ENCODE measurements around the gene LIN28A. TPM values are rescaled to one million over a fixed set of nuclear protein-coding genes. Genes with fewer than 3 reads are reported as not detected.
A peak's percentile ranks its signal among the peaks of the same experiment; 100 is the strongest.

Gene LIN28A
- polyA plus RNA-seq, 1 donor: 0.03 TPM

GRCh38 chr1:26432793-26433192 is 22.2 kb downstream of the LIN28A start:
- Histone ChIP-seq H3K9me3 (ENCODE audit: control insufficient read depth, low read depth, low read length) (no peaks in the 10 kb centered on the region), H3K4me3 (ENCODE audit: low read length) (peak overlapping the region; percentile 71), H3K27ac (ENCODE audit: low read length) (peak overlapping the region; percentile 85), H3K4me1 (ENCODE audit: control insufficient read depth, insufficient read depth, low read length) (peaks cover 7% of the 10 kb centered on the region), H3K36me3 (ENCODE audit: control insufficient read depth, insufficient read depth, low read length) (peaks cover 17% of the 10 kb centered on the region), H3K27me3 (ENCODE audit: control insufficient read depth, insufficient read depth, low read length) (peaks cover 3% of the 10 kb centered on the region)
- DNase-seq: no peak
- 40% methylated on average over 1 of the region's 3 CpGs for WGBS (ENCODE audit: insufficient coverage, low lambda C conversion rate)

- no peak for DNase-seq
- Histone ChIP-seq H3K9me3 (ENCODE audit: control insufficient read depth, low read depth, low read length) (no peaks in the 10 kb centered on the region), H3K4me3 (ENCODE audit: low read length) (no peak overlapping the region), H3K36me3 (ENCODE audit: control insufficient read depth, insufficient read depth, low read length) (peaks cover 30% of the 10 kb centered on the region), H3K4me1 (ENCODE audit: control insufficient read depth, insufficient read depth, low read length) (peaks cover 7% of the 10 kb centered on the region), H3K27ac (ENCODE audit: low read length) (no peak overlapping the region), H3K27me3 (ENCODE audit: control insufficient read depth, insufficient read depth, low read length) (peaks cover 3% of the 10 kb centered on the region)
These were observed 23.6 kb downstream of the LIN28A start for GRCh38 chr1:26434161-26434752.

- no peaks in the 10 kb centered on the region for H3K27me3 ChIP-seq (ENCODE audit: control insufficient read depth, insufficient read depth, low read length)
- H3K36me3 ChIP-seq (ENCODE audit: control insufficient read depth, insufficient read depth, low read length): peaks cover 54% of the 10 kb centered on the region
- no peaks in the 10 kb centered on the region for H3K9me3 ChIP-seq (ENCODE audit: control insufficient read depth, low read depth, low read length)
- H3K27ac ChIP-seq (ENCODE audit: low read length): no peak overlapping the region
- 100% methylated on average over 1 of the region's 6 CpGs for WGBS (ENCODE audit: insufficient coverage, low lambda C conversion rate)
- H3K4me1 ChIP-seq (ENCODE audit: control insufficient read depth, insufficient read depth, low read length): peaks cover 4% of the 10 kb centered on the region
- no peak for DNase-seq
- H3K4me3 ChIP-seq (ENCODE audit: low read length): no peak overlapping the region
These were observed 27.4 kb downstream of the LIN28A start for GRCh38 chr1:26438041-26438440.

GRCh38 chr1:26440259-26440658 is 29.6 kb downstream of the LIN28A start:
- WGBS (ENCODE audit: insufficient coverage, low lambda C conversion rate): no CpG with 5 or more reads among the region's 2 CpGs
- Histone ChIP-seq H3K9me3 (ENCODE audit: control insufficient read depth, low read depth, low read length) (no peaks in the 10 kb centered on the region), H3K4me1 (ENCODE audit: control insufficient read depth, insufficient read depth, low read length) (no peaks in the 10 kb centered on the region), H3K27ac (ENCODE audit: low read length) (no peak overlapping the region), H3K27me3 (ENCODE audit: control insufficient read depth, insufficient read depth, low read length) (no peaks in the 10 kb centered on the region), H3K4me3 (ENCODE audit: low read length) (no peak overlapping the region), H3K36me3 (ENCODE audit: control insufficient read depth, insufficient read depth, low read length) (peaks cover 71% of the 10 kb centered on the region)
- no peak for DNase-seq

GRCh38 chr1:26449868-26450267 is 39.3 kb downstream of the LIN28A start:
- Histone ChIP-seq H3K4me1 (ENCODE audit: control insufficient read depth, insufficient read depth, low read length) (no peaks in the 10 kb centered on the region), H3K27ac (ENCODE audit: low read length) (no peak overlapping the region), H3K9me3 (ENCODE audit: control insufficient read depth, low read depth, low read length) (no peaks in the 10 kb centered on the region), H3K27me3 (ENCODE audit: control insufficient read depth, insufficient read depth, low read length) (no peaks in the 10 kb centered on the region), H3K36me3 (ENCODE audit: control insufficient read depth, insufficient read depth, low read length) (peaks cover 62% of the 10 kb centered on the region), H3K4me3 (ENCODE audit: low read length) (no peak overlapping the region)
- WGBS (ENCODE audit: insufficient coverage, low lambda C conversion rate): no CpG with 5 or more reads among the region's 3 CpGs
- DNase-seq: no peak

- H3K27ac ChIP-seq (ENCODE audit: low read length): no peak overlapping the region
- H3K36me3 ChIP-seq (ENCODE audit: control insufficient read depth, insufficient read depth, low read length): peaks cover 63% of the 10 kb centered on the region
- no peaks in the 10 kb centered on the region for H3K9me3 ChIP-seq (ENCODE audit: control insufficient read depth, low read depth, low read length)
- no peaks in the 10 kb centered on the region for H3K27me3 ChIP-seq (ENCODE audit: control insufficient read depth, insufficient read depth, low read length)
- DNase-seq: no peak
- H3K4me3 ChIP-seq (ENCODE audit: low read length): no peak overlapping the region
- no peaks in the 10 kb centered on the region for H3K4me1 ChIP-seq (ENCODE audit: control insufficient read depth, insufficient read depth, low read length)
- no CpG with 5 or more reads among the region's 3 CpGs for WGBS (ENCODE audit: insufficient coverage, low lambda C conversion rate)
These were observed 40.3 kb downstream of the LIN28A start for GRCh38 chr1:26450908-26451307.

- no peak overlapping the region for H3K4me3 ChIP-seq (ENCODE audit: low read length)
- H3K9me3 ChIP-seq (ENCODE audit: control insufficient read depth, low read depth, low read length): no peaks in the 10 kb centered on the region
- DNase-seq: no peak
- peaks cover 57% of the 10 kb centered on the region for H3K36me3 ChIP-seq (ENCODE audit: control insufficient read depth, insufficient read depth, low read length)
- no peaks in the 10 kb centered on the region for H3K4me1 ChIP-seq (ENCODE audit: control insufficient read depth, insufficient read depth, low read length)
- WGBS (ENCODE audit: insufficient coverage, low lambda C conversion rate): no CpG with 5 or more reads among the region's 5 CpGs
- no peaks in the 10 kb centered on the region for H3K27me3 ChIP-seq (ENCODE audit: control insufficient read depth, insufficient read depth, low read length)
- H3K27ac ChIP-seq (ENCODE audit: low read length): no peak overlapping the region
These were observed 42.0 kb downstream of the LIN28A start for GRCh38 chr1:26452459-26453183.

GRCh38 chr1:26459148-26459547 is 48.5 kb downstream of the LIN28A start:
- no peaks in the 10 kb centered on the region for H3K9me3 ChIP-seq (ENCODE audit: control insufficient read depth, low read depth, low read length)
- H3K4me1 ChIP-seq (ENCODE audit: control insufficient read depth, insufficient read depth, low read length): no peaks in the 10 kb centered on the region
- no peak overlapping the region for H3K27ac ChIP-seq (ENCODE audit: low read length)
- H3K27me3 ChIP-seq (ENCODE audit: control insufficient read depth, insufficient read depth, low read length): no peaks in the 10 kb centered on the region
- WGBS (ENCODE audit: insufficient coverage, low lambda C conversion rate): no CpG with 5 or more reads among the region's 1 CpG
- peaks cover 56% of the 10 kb centered on the region for H3K36me3 ChIP-seq (ENCODE audit: control insufficient read depth, insufficient read depth, low read length)
- no peak for DNase-seq
- H3K4me3 ChIP-seq (ENCODE audit: low read length): no peak overlapping the region

GRCh38 chr1:26459573-26460031 is 49.0 kb downstream of the LIN28A start:
- Histone ChIP-seq H3K27me3 (ENCODE audit: control insufficient read depth, insufficient read depth, low read length) (no peaks in the 10 kb centered on the region), H3K27ac (ENCODE audit: low read length) (no peak overlapping the region), H3K36me3 (ENCODE audit: control insufficient read depth, insufficient read depth, low read length) (peaks cover 59% of the 10 kb centered on the region), H3K4me3 (ENCODE audit: low read length) (no peak overlapping the region), H3K4me1 (ENCODE audit: control insufficient read depth, insufficient read depth, low read length) (no peaks in the 10 kb centered on the region), H3K9me3 (ENCODE audit: control insufficient read depth, low read depth, low read length) (no peaks in the 10 kb centered on the region)
- DNase-seq: no peak
- WGBS (ENCODE audit: insufficient coverage, low lambda C conversion rate): no CpG with 5 or more reads among the region's 3 CpGs

- Histone ChIP-seq H3K4me3 (ENCODE audit: low read length) (no peak overlapping the region), H3K27ac (ENCODE audit: low read length) (no peak overlapping the region), H3K4me1 (ENCODE audit: control insufficient read depth, insufficient read depth, low read length) (peaks cover 20% of the 10 kb centered on the region), H3K27me3 (ENCODE audit: control insufficient read depth, insufficient read depth, low read length) (no peaks in the 10 kb centered on the region), H3K9me3 (ENCODE audit: control insufficient read depth, low read depth, low read length) (no peaks in the 10 kb centered on the region), H3K36me3 (ENCODE audit: control insufficient read depth, insufficient read depth, low read length) (peaks cover 48% of the 10 kb centered on the region)
- DNase-seq: no peak
- no CpG with 5 or more reads among the region's 10 CpGs for WGBS (ENCODE audit: insufficient coverage, low lambda C conversion rate)
These were observed 58.3 kb downstream of the LIN28A start for GRCh38 chr1:26468911-26469310.

- H3K9me3 ChIP-seq (ENCODE audit: control insufficient read depth, low read depth, low read length): no peaks in the 10 kb centered on the region
- no peak overlapping the region for H3K4me3 ChIP-seq (ENCODE audit: low read length)
- no CpG with 5 or more reads among the region's 5 CpGs for WGBS (ENCODE audit: insufficient coverage, low lambda C conversion rate)
- H3K27me3 ChIP-seq (ENCODE audit: control insufficient read depth, insufficient read depth, low read length): no peaks in the 10 kb centered on the region
- H3K27ac ChIP-seq (ENCODE audit: low read length): no peak overlapping the region
- peaks cover 27% of the 10 kb centered on the region for H3K4me1 ChIP-seq (ENCODE audit: control insufficient read depth, insufficient read depth, low read length)
- peaks cover 51% of the 10 kb centered on the region for H3K36me3 ChIP-seq (ENCODE audit: control insufficient read depth, insufficient read depth, low read length)
- DNase-seq: no peak
These were observed 58.9 kb downstream of the LIN28A start for GRCh38 chr1:26469558-26469957.

Data from large intestine (tissue), 3 donors.